Dendritic cell treated with granulocyte-macrophage colony-stimulating factor and Interleukin-4, amounts not matched to agents 40 ng/mL and 50 ng/mL, for 4 days (primary cell): ENCODE data around the gene ABLIM1.

Source experiments
- H3K27ac Mint-ChIP-seq: one replicate; pipeline ENCODE4 v1.8.0; 2022; ENCODE audit warnings: mild to moderate bottlenecking, mixed read lengths
- H3K27me3 Mint-ChIP-seq: one replicate; pipeline ENCODE4 v1.8.0; 2022; ENCODE audit warnings: mild to moderate bottlenecking, mixed read lengths
- H3K36me3 Mint-ChIP-seq: one replicate; pipeline ENCODE4 v1.8.0; 2022; ENCODE audit warnings: low read depth, mixed read lengths
- H3K4me1 Mint-ChIP-seq: one replicate; pipeline ENCODE4 v1.8.0; 2022; ENCODE audit warnings: low read depth, mixed read lengths
- H3K4me3 Mint-ChIP-seq: one replicate; pipeline ENCODE4 v1.8.0; 2022; ENCODE audit warnings: mild to moderate bottlenecking, moderate library complexity, mixed read lengths
- H3K9me3 Mint-ChIP-seq: one replicate; pipeline ENCODE4 v1.8.0; 2022; ENCODE audit warnings: mixed read lengths
- intact Hi-C: fragments of 100-400 bp; cut with micrococcal nuclease; formaldehyde crosslinking; loops from one replicate; pipeline ENCODE4 v1.15.0; 2022

The ABLIM1 gene

DNA sequence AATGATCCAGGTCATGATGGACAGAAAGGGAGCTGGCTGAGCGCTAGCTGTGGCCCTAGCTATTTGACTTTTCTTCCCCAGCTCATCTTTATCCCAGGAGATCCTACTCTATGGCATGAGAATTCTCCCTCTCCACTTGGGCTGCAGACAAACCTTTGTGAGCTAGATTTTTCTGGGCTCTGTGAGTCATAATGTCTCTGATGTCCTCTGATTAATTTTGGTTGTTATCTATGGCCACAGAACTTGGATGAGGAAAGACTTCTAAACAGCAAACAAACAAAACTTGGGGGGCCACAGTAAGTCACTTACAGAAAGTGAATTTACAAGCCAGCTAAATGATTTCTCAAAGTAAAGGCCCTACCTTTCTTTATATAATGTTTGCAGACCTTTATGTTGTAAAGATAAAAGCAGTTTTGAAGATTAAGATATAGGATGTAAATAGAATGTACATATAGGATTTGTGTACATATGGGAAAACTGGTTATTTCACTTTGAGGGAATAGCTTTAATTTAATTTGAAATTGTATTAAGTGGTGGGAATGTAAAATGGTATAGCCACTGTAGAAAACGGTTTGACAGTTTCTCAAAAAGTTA, 10.4 kb downstream of the ABLIM1 start:
- no peak overlapping the region for H3K27ac Mint-ChIP-seq
- H3K27me3 Mint-ChIP-seq = no peaks in the 10 kb centered on the region
- no peak overlapping the region for H3K4me3 Mint-ChIP-seq
- H3K36me3 Mint-ChIP-seq = no peaks in the 10 kb centered on the region
- intact Hi-C loops = no loop called here
- no peaks in the 10 kb centered on the region for H3K9me3 Mint-ChIP-seq
- H3K4me1 Mint-ChIP-seq = no peaks in the 10 kb centered on the region

DNA sequence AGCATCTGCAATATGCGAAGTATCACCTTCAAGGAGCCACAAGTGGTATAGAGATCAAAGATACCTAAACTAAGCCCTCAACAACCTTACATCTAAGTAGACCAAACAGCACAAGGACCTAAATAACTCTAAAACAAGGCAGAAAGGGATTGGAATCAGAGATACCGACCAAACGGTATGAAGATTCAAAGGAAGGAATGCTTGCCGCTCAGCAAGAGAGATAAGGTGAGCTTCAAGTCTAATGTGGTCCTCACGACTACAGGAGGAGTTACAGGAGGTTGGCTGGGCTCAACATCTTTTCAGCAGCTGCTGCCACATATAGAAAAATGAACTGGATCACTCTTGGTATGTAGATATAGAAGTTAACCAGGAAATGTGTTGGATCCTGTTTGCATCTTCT, 11.6 kb downstream of the ABLIM1 start:
- Mint-ChIP-seq H3K4me1 (no peaks in the 10 kb centered on the region), H3K27me3 (no peaks in the 10 kb centered on the region)

GRCh38 chr10:114645706-114646105, 12.4 kb downstream of the ABLIM1 start:
- no peaks in the 10 kb centered on the region for H3K4me1 Mint-ChIP-seq
- H3K27ac Mint-ChIP-seq = no peak overlapping the region
- H3K36me3 Mint-ChIP-seq = no peaks in the 10 kb centered on the region
- H3K27me3 Mint-ChIP-seq = no peaks in the 10 kb centered on the region
- H3K4me3 Mint-ChIP-seq = no peak overlapping the region
- no peaks in the 10 kb centered on the region for H3K9me3 Mint-ChIP-seq
- intact Hi-C loops = no loop called here

More for the DNA sequence above, 11.6 kb downstream of the ABLIM1 start:
- no peak overlapping the region for H3K4me3 Mint-ChIP-seq
- intact Hi-C loops = no loop called here
- H3K27ac Mint-ChIP-seq = no peak overlapping the region
- no peaks in the 10 kb centered on the region for H3K9me3 Mint-ChIP-seq
- no peaks in the 10 kb centered on the region for H3K36me3 Mint-ChIP-seq

DNA sequence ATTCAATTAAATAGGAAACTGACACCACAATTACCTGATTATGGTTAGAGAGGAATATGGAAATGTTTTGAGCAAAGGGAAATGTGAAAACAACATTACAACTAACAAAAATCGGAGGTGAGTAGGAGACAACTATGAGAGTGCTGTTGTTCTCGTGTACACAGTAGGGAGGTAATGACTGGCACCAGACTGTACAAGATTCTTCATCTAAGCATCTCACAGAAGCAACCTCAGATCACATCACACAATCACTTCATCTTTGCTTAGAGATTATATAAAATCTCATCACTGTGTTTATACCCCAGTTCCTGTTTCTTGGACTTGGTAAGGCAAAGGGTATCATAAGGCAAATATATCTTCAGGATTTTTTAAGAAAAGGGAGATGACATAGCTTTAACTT, 14.9 kb downstream of the ABLIM1 start:
- H3K27me3 Mint-ChIP-seq = no peaks in the 10 kb centered on the region
- no peak overlapping the region for H3K27ac Mint-ChIP-seq
- H3K36me3 Mint-ChIP-seq = no peaks in the 10 kb centered on the region
- intact Hi-C loops = no loop called here
- H3K4me1 Mint-ChIP-seq = peaks cover 12% of the 10 kb centered on the region
- no peaks in the 10 kb centered on the region for H3K9me3 Mint-ChIP-seq
- no peak overlapping the region for H3K4me3 Mint-ChIP-seq

DNA sequence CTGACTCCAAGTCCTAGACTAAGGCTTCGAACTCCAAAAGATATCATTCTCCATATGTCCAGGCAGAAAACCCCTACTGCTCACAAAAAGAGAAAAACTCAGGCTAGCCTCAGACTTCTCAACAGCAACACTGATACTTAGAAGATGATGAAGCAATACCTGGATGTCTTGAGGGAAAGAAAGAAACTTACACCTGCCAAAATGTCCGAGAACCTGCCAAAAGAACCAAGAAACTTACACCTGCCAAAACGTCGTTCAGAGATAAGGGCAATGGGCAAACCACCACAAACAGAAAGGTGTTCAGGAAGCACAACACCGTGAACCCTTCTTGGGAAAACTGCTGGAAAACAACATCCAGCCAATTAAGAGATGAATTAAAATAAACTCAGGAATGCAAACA, 15.3 kb downstream of the ABLIM1 start:
- no peak overlapping the region for H3K27ac Mint-ChIP-seq
- H3K36me3 Mint-ChIP-seq = no peaks in the 10 kb centered on the region
- H3K4me3 Mint-ChIP-seq = no peak overlapping the region
- H3K9me3 Mint-ChIP-seq = no peaks in the 10 kb centered on the region
- H3K4me1 Mint-ChIP-seq = peaks cover 12% of the 10 kb centered on the region
- H3K27me3 Mint-ChIP-seq = no peaks in the 10 kb centered on the region
- intact Hi-C loops = no loop called here

GRCh38 chr10:114638821-114639625, 19.1 kb downstream of the ABLIM1 start:
- Mint-ChIP-seq H3K36me3 (no peaks in the 10 kb centered on the region), H3K27ac (no peak overlapping the region), H3K27me3 (peaks cover 1% of the 10 kb centered on the region), H3K4me1 (peaks cover 12% of the 10 kb centered on the region), H3K4me3 (no peak overlapping the region), H3K9me3 (no peaks in the 10 kb centered on the region)
- intact Hi-C loops = no loop called here

DNA sequence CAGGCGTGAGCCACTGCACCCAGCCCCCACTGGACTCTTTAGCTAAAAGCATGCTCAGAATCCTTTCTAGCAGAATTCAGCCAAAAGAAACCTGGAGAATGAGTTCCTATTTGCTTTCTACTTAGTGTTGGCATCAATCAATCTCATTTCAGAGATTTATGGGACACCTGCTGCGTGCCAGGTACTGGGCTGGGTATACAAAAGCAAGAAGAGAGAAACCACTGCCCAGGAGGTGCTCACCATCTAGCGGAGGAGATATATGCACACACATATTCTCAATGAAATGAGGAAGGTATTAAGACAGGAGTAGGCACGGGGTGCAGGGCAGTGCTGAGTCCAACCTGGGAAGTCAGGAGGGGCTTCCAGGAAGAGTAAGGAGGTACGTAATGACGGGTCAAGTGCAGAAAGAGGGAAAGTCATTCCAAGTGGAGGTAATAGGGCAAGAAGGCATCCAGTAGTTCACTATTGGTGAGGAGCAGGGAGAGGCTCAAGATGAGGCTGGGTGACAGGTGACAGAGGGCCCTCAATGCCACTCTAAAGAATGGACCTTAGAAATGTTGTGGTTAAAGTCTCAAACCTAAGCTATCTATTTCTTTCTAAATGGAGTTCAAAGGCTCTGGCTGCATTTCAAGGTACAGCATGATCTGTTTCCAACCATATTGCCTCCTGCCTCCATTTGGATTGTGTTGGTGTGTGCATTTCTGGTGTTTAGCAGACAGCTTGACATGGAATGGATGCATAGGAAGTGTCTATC, 22.1 kb downstream of the ABLIM1 start:
- no peaks in the 10 kb centered on the region for H3K9me3 Mint-ChIP-seq
- peaks cover 29% of the 10 kb centered on the region for H3K27me3 Mint-ChIP-seq
- no peaks in the 10 kb centered on the region for H3K36me3 Mint-ChIP-seq
- H3K4me3 Mint-ChIP-seq = no peak overlapping the region
- peaks cover 24% of the 10 kb centered on the region for H3K4me1 Mint-ChIP-seq
- H3K27ac Mint-ChIP-seq = no peak overlapping the region
- intact Hi-C loops = no loop called here

- no peak overlapping the region for H3K4me3 Mint-ChIP-seq
- peaks cover 24% of the 10 kb centered on the region for H3K4me1 Mint-ChIP-seq
- no peaks in the 10 kb centered on the region for H3K36me3 Mint-ChIP-seq
- H3K9me3 Mint-ChIP-seq = no peaks in the 10 kb centered on the region
- intact Hi-C loops = no loop called here
- H3K27ac Mint-ChIP-seq = no peak overlapping the region
- H3K27me3 Mint-ChIP-seq = peaks cover 37% of the 10 kb centered on the region
These were observed 23.0 kb downstream of the ABLIM1 start for GRCh38 chr10:114635101-114635500.

DNA sequence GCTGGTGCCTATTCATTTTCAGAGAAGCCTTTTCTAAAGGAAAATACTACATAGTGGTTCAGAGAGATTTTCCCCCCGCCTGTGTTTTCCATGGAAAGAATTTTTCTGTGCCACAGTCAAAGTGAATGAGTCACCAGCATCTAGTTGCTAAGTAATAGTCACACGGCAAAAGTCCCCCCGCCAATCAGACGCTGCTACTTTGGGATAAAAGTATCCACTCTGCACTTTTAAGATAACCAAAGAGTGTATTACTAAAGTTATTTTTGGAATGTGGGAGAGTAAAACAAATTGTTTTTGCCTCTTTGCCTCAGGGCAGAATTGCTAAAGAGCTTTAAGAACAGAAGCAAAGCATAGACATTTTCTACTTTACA, 23.5 kb downstream of the ABLIM1 start:
- intact Hi-C loops = no loop called here
- Mint-ChIP-seq H3K27ac (no peak overlapping the region), H3K36me3 (no peaks in the 10 kb centered on the region), H3K27me3 (peaks cover 40% of the 10 kb centered on the region), H3K9me3 (no peaks in the 10 kb centered on the region), H3K4me1 (peaks cover 21% of the 10 kb centered on the region), H3K4me3 (no peak overlapping the region)

GRCh38 chr10:114632869-114633715, 25.0 kb downstream of the ABLIM1 start:
- no peak overlapping the region for H3K4me3 Mint-ChIP-seq
- peaks cover 12% of the 10 kb centered on the region for H3K4me1 Mint-ChIP-seq
- no peaks in the 10 kb centered on the region for H3K36me3 Mint-ChIP-seq
- no peaks in the 10 kb centered on the region for H3K9me3 Mint-ChIP-seq
- intact Hi-C loops = no loop called here
- H3K27ac Mint-ChIP-seq = no peak overlapping the region
- H3K27me3 Mint-ChIP-seq = peaks cover 47% of the 10 kb centered on the region

GRCh38 chr10:114631666-114632417, 26.2 kb downstream of the ABLIM1 start:
- Mint-ChIP-seq H3K27ac (no peak overlapping the region), H3K4me1 (peaks cover 12% of the 10 kb centered on the region), H3K9me3 (no peaks in the 10 kb centered on the region), H3K4me3 (peak overlapping the region; percentile 58), H3K27me3 (peaks cover 47% of the 10 kb centered on the region), H3K36me3 (no peaks in the 10 kb centered on the region)
- intact Hi-C loops = no loop called here

DNA sequence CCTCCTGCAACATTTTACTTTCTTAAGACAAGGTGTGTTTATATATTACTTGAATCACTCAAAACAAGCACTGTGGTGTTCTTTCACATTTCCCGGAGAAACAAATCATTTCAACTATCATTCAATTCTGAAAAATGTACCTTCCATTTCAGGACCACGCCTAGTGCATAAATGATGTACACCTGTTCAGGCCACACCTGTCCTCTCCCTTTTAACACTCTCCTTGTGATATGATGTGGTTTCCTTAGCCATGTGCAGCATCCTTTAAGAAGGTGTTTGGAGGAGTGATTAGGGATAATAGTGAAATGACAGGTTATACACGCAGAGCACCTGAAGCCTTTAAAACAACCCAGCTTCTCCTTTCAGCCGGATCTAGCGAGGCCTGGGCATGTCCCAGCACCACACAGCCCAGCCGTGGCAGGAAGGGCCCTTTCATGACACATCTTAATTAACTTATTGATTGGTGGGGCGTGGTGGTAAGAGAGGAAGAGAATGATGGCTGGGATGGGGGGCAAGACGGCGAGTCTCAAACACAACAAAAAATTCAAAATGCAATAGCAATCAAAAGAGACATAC, 26.9 kb downstream of the ABLIM1 start:
- no peak overlapping the region for H3K27ac Mint-ChIP-seq
- H3K4me1 Mint-ChIP-seq = peaks cover 12% of the 10 kb centered on the region
- H3K36me3 Mint-ChIP-seq = no peaks in the 10 kb centered on the region
- H3K4me3 Mint-ChIP-seq = peak overlapping the region; percentile 48
- peaks cover 47% of the 10 kb centered on the region for H3K27me3 Mint-ChIP-seq
- no peaks in the 10 kb centered on the region for H3K9me3 Mint-ChIP-seq
- intact Hi-C loops = no loop called here
